HUES6 (cell line): Measurements from ENCODE around the gene TLK1.
"Not testable (repeated sequence)": the region's sequence is repeated elsewhere in the genome, so short reads cannot be mapped to it uniquely, and the experiment has no call there.

Experiments used
- H3K27ac ChIP-seq: 2 replicates; pipeline ENCODE4 v1.7.0; 2013; ENCODE audit warnings: low read depth, mild to moderate bottlenecking, low read length, inconsistent platforms
- H3K27me3 ChIP-seq: 2 replicates; pipeline ENCODE4 v1.6.1; 2013; ENCODE audit warnings: low read length; ENCODE audit not compliant: control insufficient read depth, insufficient read depth
- H3K36me3 ChIP-seq: 2 replicates; pipeline ENCODE4 v1.6.1; 2013; ENCODE audit warnings: low read length; ENCODE audit not compliant: control insufficient read depth, insufficient read depth
- H3K4me1 ChIP-seq: 2 replicates; pipeline ENCODE4 v1.6.1; 2013; ENCODE audit warnings: low read length; ENCODE audit not compliant: control insufficient read depth, insufficient read depth
- H3K4me3 ChIP-seq: 2 replicates; pipeline ENCODE4 v1.5.1; 2013; ENCODE audit warnings: low read depth, low read length
- H3K9ac ChIP-seq: one replicate; pipeline ENCODE4 v1.6.1; 2013; ENCODE audit warnings: mild to moderate bottlenecking, low read length
- H3K9me3 ChIP-seq: 2 replicates; pipeline ENCODE4 v1.6.1; 2013; ENCODE audit warnings: low read depth, low read length; ENCODE audit not compliant: control insufficient read depth, insufficient read depth

TLK1 gene

DNA sequence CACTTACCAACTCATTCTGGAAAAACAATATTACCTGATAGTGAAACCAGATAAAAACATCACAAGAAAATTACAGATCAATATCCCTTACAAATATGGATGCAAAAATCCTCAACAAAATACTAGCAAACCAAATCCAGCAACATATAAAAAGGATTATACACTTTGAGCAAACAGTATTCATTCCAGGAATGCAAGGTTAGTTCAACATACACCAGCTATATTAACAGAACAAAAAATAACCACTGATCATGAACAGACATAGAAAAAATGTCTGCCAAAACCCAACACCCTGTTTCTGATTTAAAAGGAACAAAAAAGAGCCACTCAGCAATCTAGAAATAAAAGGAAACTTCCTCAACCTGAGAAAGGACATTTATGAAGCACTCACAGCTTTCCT lies 62.1 kb downstream of the TLK1 start:
- H3K9ac ChIP-seq = no peak overlapping the region
- H3K4me1 ChIP-seq = no peaks in the 10 kb centered on the region; the same call in 1 of the 2 replicates
- no peak overlapping the region for H3K27ac ChIP-seq
- no peaks in the 10 kb centered on the region for H3K27me3 ChIP-seq
- H3K4me3 ChIP-seq = no peak overlapping the region
- peaks cover 13% of the 10 kb centered on the region for H3K9me3 ChIP-seq
- H3K36me3 ChIP-seq = peaks cover 9% of the 10 kb centered on the region; the same call in 1 of the 2 replicates

DNA sequence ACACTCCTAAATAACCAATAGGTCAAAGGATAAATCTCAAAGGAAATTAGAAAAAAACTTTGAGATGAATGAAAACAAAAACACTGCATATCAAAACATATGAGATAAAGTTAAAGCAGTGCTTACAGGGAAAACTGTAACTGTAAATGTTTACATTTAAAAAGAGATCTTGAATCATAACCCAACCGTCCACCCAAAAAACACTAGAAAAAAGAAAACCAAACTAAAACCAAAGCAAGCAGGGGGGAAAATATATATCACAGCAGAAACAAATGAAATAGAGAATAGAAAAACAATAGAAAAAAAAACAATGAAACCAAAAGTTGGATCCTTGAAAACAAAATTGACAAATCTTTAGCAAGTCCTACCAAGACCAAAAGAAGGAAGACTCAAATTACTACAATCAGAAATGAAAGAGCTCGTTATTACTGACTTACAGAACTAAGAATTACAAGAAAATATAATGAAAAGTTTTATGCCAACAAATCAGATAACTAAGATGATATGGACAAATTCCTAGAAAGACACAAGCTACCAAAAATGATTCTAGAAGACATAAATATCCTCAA lies 65.6 kb downstream of the TLK1 start:
- H3K9me3 ChIP-seq = peaks cover 6% of the 10 kb centered on the region
- no peak overlapping the region for H3K4me3 ChIP-seq
- H3K9ac ChIP-seq = no peak overlapping the region
- H3K27ac ChIP-seq = no peak overlapping the region
- H3K36me3 ChIP-seq = peaks cover 2% of the 10 kb centered on the region; the same call in 1 of the 2 replicates
- no peaks in the 10 kb centered on the region for H3K27me3 ChIP-seq
- no peaks in the 10 kb centered on the region; the same call in 1 of the 2 replicates for H3K4me1 ChIP-seq

DNA sequence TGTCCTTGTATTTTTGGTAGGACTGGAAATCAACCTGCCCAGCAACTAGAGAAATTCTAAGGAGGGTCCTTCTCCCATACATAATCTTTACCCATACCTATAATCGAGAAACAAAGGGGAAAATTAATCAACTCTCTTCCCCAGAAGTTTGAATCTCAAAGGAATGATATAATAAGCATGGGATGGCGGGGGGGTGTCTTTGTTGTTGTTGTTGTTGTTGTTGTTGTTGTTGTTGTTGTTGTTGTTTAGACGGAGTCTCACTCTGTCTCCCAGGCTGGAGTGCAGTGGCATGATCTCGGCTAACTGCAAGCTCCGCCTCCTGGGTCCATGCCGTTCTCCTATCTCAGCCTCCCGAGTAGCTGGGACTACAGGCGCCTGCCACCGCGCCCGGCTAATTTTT lies 69.2 kb downstream of the TLK1 start:
- H3K27me3 ChIP-seq, H3K9me3 ChIP-seq, H3K9ac ChIP-seq, H3K27ac ChIP-seq, H3K4me3 ChIP-seq, H3K4me1 ChIP-seq, H3K36me3 ChIP-seq: not testable (repeated sequence)

DNA sequence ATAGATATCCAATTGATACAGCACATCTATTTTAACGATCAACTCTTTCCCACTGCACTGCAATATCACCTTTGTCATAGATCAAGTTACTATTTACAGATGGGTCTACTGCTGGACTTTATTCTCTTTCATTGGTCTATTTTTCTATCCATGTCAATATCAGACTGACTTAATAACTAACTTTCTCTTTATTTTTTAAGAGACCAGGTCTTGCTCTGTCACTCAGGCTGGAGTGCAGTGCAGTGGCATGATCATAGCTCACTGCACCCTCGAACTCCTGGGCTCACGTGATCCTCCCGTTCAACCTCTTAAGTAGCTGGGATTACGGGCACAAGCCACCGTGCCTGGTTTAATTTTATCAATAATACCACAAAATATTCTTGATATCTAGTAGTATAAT lies 71.2 kb downstream of the TLK1 start:
- peaks cover 8% of the 10 kb centered on the region for H3K4me1 ChIP-seq

DNA sequence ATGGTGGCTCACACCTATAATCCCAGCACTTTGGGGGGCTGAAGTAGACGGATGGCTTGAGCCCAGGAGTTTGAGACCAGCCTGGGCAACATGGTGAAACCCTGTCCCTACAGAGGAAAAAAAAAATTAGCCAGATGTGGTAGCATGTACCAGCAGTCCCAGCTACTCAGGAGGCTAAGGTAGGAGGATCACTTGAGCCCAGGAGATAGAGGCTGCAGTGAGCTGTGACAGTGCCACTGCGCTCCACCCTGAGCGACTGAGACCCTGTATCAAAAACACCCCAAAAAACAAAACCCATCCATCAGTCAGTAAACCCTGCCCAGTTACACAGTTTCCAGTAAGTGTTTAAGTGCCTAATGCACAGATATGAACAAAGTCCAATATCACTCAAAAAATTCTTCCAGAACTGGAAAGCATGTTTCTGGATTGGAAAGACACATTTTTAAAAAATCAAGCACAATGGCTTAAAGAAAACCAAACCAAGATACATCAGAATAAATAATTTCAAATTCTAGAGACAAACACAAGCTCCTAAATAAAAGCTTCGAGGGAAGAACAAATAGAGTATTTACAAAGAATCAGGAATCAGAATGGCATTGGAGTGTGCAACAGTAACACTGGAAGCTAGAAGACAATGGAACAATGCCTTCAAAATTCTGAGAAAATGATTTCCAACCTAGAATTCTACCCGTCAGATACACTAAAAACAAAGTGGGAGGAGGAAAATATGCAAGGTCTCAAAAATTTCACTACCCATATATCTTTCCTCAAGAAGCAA lies 72.4 kb downstream of the TLK1 start:
- no peaks in the 10 kb centered on the region for H3K36me3 ChIP-seq
- H3K27ac ChIP-seq = no peak overlapping the region
- H3K9me3 ChIP-seq = no peaks in the 10 kb centered on the region
- peaks cover 15% of the 10 kb centered on the region for H3K4me1 ChIP-seq
- no peak overlapping the region for H3K9ac ChIP-seq
- H3K27me3 ChIP-seq = no peaks in the 10 kb centered on the region
- H3K4me3 ChIP-seq = no peak overlapping the region

More for the DNA sequence above, 71.2 kb downstream of the TLK1 start:
- H3K36me3 ChIP-seq = no peaks in the 10 kb centered on the region
- H3K9me3 ChIP-seq = no peaks in the 10 kb centered on the region
- H3K4me3 ChIP-seq = no peak overlapping the region
- no peaks in the 10 kb centered on the region for H3K27me3 ChIP-seq
- no peak overlapping the region for H3K27ac ChIP-seq
- H3K9ac ChIP-seq = no peak overlapping the region

DNA sequence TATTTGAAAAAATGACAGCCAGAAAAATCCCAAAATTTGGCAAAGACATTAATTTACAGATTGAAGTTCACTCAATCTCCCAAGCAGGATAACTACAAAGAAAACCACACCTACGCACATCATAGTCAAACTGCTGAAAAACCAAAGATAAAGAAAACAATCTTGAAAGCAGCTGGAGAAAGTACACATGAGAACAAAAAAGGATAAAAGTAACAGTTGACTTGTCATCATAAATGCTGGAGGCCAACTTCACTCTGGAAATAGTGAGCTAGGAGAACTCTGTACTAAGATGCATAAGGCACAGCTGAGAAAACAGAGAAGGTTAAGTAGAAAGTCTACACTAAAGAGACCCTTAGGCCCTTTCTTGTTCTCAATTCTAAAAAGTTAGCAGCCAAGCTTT lies 73.1 kb downstream of the TLK1 start:
- H3K9me3 ChIP-seq = no peaks in the 10 kb centered on the region
- H3K27me3 ChIP-seq = no peaks in the 10 kb centered on the region
- H3K27ac ChIP-seq = no peak overlapping the region
- H3K9ac ChIP-seq = no peak overlapping the region
- peaks cover 15% of the 10 kb centered on the region for H3K4me1 ChIP-seq
- H3K36me3 ChIP-seq = no peaks in the 10 kb centered on the region
- H3K4me3 ChIP-seq = no peak overlapping the region

DNA sequence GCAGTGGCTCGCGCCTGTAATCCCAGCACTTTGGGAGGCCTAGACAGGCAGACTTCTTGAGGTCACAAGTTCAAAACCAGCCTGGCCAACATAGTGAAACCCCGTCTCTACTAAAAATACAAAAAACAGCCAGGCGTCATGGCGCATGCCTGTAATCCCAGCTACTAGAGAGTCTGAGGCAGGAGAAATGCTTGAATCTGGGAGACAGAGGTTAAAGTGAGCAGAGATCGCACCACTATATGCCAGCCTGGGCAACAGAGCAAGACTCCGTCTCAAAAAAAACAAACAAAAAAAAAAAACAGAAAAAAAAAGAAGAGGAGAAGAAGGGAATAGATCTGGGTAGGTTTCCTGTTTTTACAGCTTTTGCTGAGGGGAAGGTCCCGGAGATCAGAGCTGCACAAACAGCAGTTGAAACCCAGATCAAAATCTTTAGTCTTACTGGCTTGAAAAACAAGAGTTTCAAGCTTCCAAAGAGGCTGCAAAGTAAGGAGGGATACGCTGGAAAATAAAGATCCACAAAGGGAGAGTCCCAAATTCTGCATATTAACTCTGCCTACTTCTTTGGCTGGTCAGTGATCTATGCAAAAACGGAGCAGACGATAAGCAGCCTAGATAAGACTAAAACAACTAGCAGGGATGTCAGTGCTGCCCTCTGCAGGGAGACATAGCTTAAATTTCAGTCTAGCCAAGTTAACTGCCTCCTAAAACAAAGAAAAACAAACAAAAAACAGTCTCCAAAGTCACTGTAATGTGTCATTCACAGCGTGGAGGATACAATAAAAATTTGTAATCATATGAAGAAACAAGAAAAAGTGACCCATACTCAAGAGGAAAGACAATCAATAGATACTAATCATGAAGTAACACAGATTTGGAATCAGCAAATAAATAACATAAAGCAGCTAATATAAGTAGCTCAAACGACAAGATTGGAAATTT lies 74.1 kb downstream of the TLK1 start:
- H3K27ac ChIP-seq = no peak overlapping the region

DNA sequence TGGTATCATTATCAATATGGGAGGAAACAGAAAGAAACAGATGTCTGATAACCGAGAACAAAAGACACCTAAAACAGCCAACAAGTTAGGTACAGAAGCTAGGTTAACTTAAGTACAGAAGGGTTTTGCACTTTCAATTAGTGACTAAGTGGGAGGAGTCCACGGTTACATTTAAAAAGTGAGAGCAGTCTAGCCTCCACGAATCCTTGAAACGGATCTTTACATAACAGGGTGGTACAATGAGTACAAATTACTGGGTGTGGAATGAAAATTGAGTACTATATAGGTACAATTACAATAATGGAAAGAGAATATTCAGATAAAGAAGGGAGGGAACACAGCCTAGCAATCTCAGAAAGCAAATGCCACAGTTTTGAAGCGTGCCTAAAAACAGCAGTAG lies 76.6 kb downstream of the TLK1 start:
- Histone ChIP-seq H3K27me3 (no peaks in the 10 kb centered on the region), H3K9ac (no peak overlapping the region), H3K4me3 (no peak overlapping the region), H3K9me3 (no peaks in the 10 kb centered on the region), H3K36me3 (no peaks in the 10 kb centered on the region), H3K4me1 (peaks cover 15% of the 10 kb centered on the region), H3K27ac (no peak overlapping the region)

More for the DNA sequence above, 74.1 kb downstream of the TLK1 start:
- Histone ChIP-seq H3K9me3 (no peaks in the 10 kb centered on the region), H3K36me3 (no peaks in the 10 kb centered on the region), H3K9ac (no peak overlapping the region), H3K4me3 (no peak overlapping the region; the same call in 1 of the 2 replicates), H3K27me3 (no peaks in the 10 kb centered on the region), H3K4me1 (peaks cover 15% of the 10 kb centered on the region)

DNA sequence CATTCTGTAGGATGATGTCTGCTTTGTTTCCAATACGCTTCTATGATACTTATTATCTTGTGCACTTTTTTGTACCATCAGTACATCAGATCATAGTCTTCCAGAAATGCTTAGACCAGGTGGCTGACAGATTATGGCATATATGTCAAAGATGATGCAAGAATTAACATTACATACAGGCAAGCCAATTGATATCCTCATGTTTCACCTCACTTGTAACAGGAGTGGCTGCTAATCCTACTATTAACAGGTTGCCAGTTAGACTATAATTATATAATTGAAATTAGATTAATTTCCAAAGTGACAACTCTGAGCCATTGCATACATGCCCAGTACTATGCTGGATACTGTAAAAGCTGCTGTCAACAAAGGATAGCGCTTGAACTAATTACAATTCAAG lies 77.2 kb downstream of the TLK1 start:
- Histone ChIP-seq H3K27ac (no peak overlapping the region), H3K9me3 (no peaks in the 10 kb centered on the region), H3K27me3 (no peaks in the 10 kb centered on the region), H3K4me1 (peaks cover 15% of the 10 kb centered on the region), H3K4me3 (no peak overlapping the region), H3K36me3 (no peaks in the 10 kb centered on the region), H3K9ac (no peak overlapping the region)

DNA sequence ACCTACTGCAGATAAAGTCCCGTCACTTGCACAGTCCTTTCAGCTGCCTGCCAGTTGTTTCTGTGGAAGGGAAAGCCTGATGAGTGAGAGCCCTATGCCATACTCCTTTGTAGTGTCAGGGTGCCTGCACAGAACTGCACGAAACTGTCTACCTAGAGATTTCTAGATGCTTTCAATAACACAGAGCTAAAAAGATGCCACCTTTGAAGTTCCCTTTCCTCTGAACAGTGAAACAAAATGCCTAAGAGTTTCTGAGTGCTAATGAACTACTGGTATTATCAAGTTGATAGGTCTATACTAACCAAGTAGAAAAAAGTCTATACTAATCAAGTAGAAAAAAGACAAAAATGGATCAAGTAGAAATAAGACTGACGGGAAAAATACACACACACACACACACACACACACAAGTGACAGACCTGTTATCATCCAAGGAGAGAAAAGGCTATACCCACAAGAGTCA lies 79.0 kb downstream of the TLK1 start:
- Histone ChIP-seq H3K9me3 (no peaks in the 10 kb centered on the region), H3K4me3 (no peak overlapping the region), H3K27me3 (no peaks in the 10 kb centered on the region), H3K27ac (no peak overlapping the region), H3K9ac (no peak overlapping the region), H3K36me3 (0 out of 2 replicates have a peak, but pooled peaks cover 5% of the 10 kb centered on the region), H3K4me1 (peaks cover 8% of the 10 kb centered on the region)
